HG02642 (cell line): ENCODE data around the gene ZDHHC11B.
"Not testable (repeated sequence)": the region's sequence is repeated elsewhere in the genome, so short reads cannot be mapped to it uniquely, and the experiment has no call there.

ENCODE experiments used
- ATAC-seq: cut with Tn5 transposase; IDR thresholded peaks from one replicate; pipeline ENCODE4 v1.9.1; 2021; ENCODE audit warnings: mild to moderate bottlenecking; ENCODE audit not compliant: unreplicated experiment, poor library complexity

The ZDHHC11B gene

GRCh38 chr5:787224-787856, 2.8 kb upstream of the ZDHHC11B start:
- not testable (repeated sequence) for ATAC-seq

- ATAC-seq = peak; percentile 26
Observed at GRCh38 chr5:785181-785705, 714 bp upstream of the ZDHHC11B start.

GRCh38 chr5:783881-784427, 575 bp downstream of the ZDHHC11B start:
- ATAC-seq = peak; percentile 8

DNA sequence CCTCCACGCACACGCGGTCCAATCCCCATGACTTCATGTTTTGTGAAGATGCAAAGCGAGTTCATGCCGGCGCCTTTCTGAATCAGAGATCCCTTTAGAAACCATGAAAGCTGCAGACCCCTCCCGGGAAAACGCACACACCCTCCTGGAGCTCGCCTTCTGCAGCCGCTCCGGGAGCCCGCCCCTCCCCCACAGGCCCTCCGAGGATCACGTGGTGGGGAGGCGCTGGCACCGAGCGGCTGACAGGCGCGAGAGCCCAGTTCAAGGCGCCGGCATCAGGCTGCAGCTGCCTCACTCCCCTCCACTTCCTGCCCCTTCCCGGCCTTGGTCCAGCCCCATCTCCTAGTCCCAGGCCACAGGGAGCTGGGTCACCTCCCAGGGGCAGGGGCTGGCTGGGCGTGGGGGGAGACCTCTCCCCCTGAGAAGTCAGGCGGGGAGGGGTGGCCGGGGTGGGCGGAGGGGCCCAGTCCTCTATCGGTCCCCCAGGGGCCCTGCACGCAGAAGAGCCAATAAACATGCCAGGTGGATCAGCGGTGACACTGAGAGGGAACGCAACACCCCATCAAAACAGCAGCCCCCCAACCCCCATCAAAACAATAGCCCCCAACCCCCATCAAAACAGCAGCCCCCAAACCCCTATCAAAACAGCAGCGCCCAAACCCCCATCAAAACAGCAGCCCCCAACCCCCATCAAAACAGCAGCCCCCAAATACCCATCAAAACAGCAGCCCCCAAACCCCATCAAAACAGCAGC, 1.3 kb downstream of the ZDHHC11B start:
- not testable (repeated sequence) for ATAC-seq

DNA sequence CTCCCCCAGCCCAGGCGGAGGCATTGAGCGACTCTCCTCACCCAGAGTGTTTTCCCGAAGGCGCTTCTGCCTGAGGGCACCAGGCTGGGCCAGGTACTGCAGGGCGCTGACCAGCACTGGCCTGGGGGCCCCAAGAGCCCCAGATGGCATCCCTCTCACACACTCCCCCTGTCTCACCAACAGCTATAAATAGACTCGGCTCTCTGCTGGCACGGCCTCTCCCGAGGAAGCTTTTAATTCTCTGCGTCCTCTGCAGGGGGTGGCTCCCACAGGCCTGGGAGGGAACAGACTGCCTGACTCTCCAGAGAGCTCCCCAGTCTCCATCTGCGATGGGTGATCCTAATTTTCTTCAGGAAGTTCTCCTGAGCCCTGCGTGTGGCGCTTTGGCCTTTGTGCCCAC, 2.2 kb downstream of the ZDHHC11B start:
- ATAC-seq = not testable (repeated sequence)

DNA sequence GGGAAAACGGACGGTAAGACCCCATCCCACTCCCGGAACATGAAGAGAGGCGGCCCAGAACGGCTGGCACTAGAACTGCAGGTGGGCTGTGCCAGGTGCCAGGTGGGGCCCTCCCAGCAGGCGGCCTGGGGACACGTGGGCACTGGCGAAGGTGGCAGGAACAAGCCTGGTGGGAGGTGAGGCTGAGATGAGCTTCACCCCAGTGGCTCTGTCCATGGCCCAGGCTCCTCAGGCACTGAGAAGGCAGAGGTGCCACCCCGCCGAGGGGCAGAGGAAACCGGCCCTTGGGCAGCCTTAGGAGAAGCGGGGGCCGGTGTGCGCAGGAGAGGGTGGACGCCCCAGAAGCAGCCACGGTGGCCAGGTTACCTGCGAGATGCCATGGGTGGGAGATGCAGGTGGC, 4.0 kb downstream of the ZDHHC11B start:
- ATAC-seq = not testable (repeated sequence)

DNA sequence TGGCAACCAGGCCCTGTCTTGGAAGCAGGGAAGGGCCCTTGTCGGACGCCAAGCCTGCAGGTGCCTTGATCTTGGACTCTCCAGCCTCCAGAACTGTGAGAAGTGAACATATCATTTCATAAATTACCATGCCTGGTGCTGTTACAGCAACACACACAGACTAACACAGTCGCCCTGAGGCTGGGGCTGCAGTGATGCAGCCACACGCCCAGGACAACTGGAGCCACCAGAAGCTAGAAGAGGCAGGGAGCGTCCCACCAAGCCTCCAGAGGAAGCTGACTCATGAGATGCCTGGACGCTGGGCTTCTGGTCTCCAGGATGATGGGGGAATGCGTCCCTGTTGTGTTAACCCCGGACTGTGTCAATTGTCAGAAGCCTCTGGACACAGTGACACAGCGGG, 5.6 kb downstream of the ZDHHC11B start:
- not testable (repeated sequence) for ATAC-seq

DNA sequence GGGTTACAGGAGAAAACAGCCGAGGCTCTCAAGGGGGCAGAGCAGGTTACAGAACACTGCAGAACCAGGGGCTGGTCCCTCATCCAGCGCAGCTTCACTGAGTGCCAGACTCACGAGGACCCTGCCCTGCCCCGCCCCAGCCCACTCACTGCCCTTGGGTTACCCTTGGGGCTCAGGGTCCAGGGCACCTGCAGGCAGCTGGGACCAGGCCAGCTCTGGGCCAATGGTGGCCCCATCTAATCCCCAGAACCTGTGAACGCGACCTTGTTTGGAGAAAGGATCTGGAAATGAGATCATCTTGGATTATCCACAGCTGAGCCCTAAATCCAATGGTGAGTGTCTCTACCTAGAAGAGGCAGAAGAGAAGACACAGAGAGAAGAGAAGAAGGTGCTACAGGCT, 6.1 kb downstream of the ZDHHC11B start:
- ATAC-seq = not testable (repeated sequence)

GRCh38 chr5:777756-778161, 6.8 kb downstream of the ZDHHC11B start:
- no peak for ATAC-seq

DNA sequence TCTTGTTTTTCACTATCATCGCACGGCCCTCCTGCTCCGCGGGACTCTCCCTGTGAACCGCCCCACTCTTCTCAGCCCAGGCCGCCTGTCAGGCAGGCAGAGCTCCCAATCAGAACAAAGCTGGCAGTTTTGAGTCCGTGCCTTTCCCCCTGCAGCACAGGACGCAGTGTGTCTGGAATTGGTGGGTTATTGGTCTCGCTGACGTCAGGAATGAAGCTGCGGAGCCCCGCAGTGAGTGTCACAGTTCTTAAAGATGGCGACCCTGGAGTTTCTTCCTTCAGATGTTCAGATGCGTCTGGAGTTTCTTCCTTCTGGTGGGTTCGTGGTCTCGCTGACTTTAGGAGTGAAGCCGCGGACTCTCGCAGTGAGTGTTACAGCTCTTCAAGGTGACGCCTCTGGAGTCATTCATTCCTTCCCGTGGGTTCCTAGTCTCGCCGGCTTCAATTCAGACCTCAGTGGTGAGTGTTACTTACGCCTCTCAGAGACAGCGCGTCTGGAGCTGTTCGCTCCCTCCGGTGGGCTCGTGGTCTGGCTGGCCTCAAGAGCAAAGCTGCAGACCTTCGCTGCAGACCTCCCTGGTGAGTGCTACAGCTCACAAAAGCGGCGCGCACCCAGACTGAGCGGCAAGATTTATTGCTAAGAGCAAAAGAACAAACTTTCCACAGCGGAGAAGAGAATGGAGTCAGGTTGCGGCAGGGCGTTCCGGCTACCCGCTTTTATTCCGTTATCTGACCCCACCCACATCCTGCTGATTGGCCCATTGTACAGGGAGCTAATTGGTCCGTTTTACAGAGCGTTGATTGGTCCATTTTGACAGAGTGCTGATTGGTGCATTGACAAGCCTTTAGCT, 7.4 kb downstream of the ZDHHC11B start:
- no peak for ATAC-seq

DNA sequence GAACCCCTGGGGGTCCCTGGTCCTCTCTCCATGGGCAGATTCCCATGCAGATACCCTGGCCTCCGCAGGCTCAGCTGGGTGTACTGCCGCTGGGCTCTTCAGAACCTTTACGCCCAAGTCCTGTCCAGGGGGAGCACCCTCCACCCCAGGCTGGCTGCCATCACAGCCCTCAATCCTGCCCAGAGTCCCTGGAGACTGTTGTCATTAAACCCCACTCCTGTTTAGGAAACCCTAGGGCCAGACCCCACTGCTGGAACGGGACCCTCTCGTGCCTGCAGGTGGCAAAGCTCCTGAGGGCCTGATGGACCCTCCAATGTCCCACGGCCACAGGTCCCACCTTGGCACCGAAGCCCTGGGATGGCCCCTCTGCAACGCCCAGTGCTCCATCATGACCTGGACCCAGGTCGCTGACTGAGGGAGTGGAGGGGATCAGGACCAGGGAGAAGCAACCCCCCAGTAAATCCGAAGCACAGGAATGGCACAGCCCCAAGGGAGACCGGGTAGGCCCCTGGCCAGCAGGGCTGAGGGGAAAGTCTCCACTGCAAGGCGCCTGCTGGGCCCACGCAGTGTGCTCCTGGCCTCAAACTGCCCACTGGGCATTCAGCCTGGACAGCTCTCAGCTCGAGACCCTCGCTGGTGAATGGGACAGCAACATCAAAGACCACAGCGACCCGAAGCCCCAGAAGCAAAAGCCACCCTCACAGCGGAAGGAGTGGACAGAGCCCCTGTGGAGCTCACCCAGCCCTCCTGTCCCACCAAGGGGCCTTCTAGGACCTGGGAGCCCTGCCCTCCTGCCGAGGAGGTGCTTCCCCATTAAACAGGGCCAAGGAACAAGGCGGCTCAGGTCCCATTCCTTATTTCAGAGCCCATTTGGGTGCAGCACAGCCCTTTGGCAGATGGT, 8.3 kb downstream of the ZDHHC11B start:
- no peak for ATAC-seq

DNA sequence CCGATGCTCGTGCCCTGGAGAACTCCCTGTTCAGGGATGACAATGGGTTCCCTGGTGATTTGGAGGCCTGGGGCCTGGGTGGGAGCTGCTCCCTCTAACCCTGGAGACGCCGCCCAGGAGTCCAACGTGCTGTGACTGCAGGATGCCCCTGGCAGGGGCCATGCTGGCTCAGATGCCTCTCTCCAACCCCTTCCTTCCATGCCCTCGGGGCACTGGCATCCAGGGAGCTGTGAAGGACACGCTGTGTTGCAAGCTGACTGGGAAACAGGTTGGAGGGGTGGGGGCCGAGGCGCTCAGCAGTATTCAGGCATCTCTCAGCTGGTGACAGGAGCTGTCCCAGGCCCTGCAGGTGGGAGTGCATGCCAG, 9.0 kb downstream of the ZDHHC11B start:
- ATAC-seq = not testable (repeated sequence)

- ATAC-seq = not testable (repeated sequence)
Observed at GRCh38 chr5:774854-775505, 9.5 kb downstream of the ZDHHC11B start.

DNA sequence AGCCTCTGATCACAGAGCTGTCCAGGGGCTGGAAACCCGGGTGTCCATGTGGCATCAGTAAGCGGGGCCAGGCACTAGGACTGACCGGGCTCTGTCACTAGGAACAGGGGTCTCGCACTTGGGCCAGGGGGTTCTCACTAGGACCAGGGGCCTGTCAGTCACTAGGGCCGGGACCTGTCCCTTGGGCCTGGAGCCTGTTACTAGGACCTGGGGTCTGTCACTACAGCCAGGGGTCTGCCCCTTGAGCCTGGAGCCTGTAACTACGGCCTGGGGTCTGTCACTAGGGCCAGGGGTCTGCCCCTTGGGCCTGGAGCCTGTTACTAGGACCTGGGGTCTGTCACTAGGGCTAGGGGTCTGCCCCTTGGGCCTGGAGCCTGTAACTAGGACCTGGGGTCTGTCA, 10.2 kb downstream of the ZDHHC11B start:
- not testable (repeated sequence) for ATAC-seq

DNA sequence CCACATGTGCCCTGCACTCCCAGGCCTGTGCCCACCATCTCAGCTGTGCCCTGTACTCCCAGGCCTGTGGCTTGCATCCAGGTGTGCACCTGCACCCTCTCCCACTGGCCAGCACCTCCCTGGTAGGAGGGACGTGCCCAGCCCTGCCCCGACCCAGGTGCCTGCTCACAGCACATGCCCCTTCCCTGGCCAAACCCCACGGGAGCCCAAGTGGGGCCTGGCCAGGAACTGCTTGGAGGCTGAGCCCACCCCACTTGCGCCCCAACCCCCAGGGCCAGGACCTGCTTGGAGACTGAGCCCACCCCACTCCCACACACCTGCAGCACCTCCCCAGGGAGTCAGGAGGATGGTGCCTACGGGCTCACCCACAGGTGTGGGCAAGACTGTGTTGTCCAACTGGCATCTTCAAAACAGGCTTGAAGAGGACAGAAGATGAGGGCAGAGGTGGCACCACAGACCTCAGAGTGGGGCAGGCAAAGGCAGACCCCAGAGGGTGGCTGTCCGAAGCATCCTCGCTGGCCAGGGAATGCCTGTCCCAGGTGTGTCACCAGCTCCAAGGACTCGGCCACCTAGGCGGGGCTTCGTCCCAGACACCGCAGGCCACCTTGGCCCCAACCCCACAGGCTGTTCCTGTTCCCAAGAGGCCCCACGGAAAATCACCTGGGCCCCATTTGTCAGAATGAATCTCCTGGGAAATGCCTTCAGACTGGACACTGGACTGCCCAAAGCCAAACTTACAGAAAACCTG, 10.8 kb downstream of the ZDHHC11B start:
- ATAC-seq = no peak

DNA sequence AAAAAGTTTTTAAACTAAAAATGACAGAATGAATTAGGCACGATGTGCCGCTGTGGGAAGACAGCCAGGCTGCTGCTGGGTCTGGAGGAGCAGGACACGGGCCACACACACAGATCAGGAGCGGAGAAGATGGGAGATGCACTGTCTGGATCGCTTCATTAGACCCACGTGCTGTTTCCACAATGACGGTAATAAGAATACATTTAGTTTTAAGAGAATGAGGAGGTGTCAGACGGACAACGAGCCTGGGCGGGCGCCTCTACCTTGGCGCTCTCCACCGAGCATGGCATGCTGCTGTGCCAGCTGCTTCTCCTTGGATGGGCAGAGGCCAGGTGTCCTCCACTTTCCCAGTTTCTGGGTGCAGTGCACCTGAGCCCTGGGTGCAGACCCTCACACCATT, 11.6 kb downstream of the ZDHHC11B start:
- not testable (repeated sequence) for ATAC-seq

GRCh38 chr5:772547-772890, 12.0 kb downstream of the ZDHHC11B start:
- not testable (repeated sequence) for ATAC-seq

DNA sequence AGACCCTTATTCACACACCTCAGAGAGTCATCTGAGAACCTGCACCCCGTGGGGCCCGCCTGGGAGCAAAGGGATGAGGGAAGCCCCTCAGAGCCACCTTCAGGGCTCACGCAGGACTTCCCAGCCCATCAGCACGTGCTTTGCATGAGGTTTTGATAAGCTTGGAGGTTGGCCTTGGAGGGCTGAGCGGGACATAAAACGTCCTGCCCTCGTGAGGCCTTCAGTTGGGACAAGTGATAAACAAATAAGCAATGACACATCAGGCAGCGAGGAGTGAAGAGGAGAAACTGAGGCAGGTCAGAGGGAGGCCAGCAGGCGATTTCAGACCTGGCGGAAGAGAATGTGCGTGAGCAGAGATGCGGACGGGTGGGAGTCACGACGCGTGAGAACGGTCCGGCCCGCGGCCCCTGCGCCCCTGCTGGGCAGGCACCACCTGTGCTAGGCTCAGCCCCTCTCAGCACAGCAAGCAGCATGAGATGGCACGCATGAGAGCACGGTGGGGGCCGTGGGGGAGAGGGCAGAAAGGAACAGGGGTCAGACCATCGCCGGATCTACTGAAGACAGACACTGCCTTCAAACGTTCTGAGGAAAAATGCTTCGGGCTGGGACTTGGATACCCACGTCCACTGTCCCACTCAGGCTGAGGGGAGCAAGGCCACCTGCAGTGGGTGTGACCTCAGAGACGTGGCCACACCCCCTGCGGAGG, 12.5 kb downstream of the ZDHHC11B start:
- not testable (repeated sequence) for ATAC-seq
